ENCODE measurements around the gene SCUBE1. TPM values are rescaled to one million over a fixed set of nuclear protein-coding genes. Genes with fewer than 3 reads are reported as not detected.

The SCUBE1 gene
- total RNA-seq, 2 experiments from 2014 or later: not detected

DNA sequence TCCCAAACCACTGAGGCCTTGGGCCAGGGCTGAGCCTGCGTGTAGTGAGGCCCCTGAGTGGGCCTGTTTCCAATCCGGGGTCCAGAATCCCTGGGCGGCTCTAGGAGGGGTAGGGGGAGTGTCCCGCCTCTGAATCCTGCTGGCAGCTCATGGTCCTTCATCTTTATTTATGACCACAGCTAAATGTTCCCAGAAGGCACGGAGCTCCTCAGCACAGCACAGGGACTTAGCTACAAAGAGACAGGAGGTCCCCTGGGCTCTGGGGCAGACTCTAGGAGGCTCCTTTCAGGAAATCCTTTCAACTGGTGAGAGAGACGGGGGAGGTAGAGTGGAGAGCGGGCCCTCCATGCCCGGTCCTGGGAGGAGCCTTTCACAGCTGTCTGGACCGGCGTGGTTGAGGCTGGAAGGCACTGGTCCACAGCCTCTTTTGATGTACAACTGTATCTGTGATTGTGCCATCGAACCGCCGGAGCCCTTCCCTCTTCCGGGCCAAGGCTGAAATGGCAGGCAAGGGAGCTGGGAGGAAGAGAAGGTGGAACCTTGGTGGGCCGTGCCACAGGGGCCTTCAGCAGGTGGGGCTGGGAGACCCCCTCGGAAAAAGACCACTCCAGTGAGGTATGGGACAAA, 46.8 kb downstream of the SCUBE1 start:
- no TSS peak for BruUV-seq (replicated peaks)
- no peak for DNase-seq (ENCODE audit: low spot score)
- Histone ChIP-seq H3K4me2 (ENCODE audit: low read length) (no peak overlapping the region), H2AFZ (ENCODE audit: low read length) (no peak overlapping the region), H4K20me1 (ENCODE audit: insufficient read depth, low read length) (no peaks in the 10 kb centered on the region), H3K27ac (ENCODE audit: low read depth, low read length, poor library complexity, severe bottlenecking) (no peak overlapping the region), H3K36me3 (ENCODE audit: insufficient read depth, low read length) (no peaks in the 10 kb centered on the region), H3K4me3 (ENCODE audit: low read depth, low read length, poor library complexity, severe bottlenecking) (no peak overlapping the region), H3K4me1 (ENCODE audit: insufficient read depth, low read length, poor library complexity, severe bottlenecking) (no peaks in the 10 kb centered on the region), H3K9me2 (ENCODE audit: insufficient read depth, low read length) (no peaks in the 10 kb centered on the region), H3K79me2 (ENCODE audit: insufficient read depth, low read depth, low read length) (no peaks in the 10 kb centered on the region), H3K9me3 (ENCODE audit: low read length) (no peaks in the 10 kb centered on the region)
- intact Hi-C loops (cut with micrococcal nuclease; ENCODE audit: unreplicated experiment): no loop called here
- CTCF ChIA-PET (ENCODE audit: unreplicated experiment): no interaction called here
- no peak for TF ChIP-seq EZH2phosphoT487 (IDR thresholded peaks at IDR 0.05; ENCODE audit: borderline replicate concordance, low read depth, low read length)
- TF ChIP-seq, protein P1, sequence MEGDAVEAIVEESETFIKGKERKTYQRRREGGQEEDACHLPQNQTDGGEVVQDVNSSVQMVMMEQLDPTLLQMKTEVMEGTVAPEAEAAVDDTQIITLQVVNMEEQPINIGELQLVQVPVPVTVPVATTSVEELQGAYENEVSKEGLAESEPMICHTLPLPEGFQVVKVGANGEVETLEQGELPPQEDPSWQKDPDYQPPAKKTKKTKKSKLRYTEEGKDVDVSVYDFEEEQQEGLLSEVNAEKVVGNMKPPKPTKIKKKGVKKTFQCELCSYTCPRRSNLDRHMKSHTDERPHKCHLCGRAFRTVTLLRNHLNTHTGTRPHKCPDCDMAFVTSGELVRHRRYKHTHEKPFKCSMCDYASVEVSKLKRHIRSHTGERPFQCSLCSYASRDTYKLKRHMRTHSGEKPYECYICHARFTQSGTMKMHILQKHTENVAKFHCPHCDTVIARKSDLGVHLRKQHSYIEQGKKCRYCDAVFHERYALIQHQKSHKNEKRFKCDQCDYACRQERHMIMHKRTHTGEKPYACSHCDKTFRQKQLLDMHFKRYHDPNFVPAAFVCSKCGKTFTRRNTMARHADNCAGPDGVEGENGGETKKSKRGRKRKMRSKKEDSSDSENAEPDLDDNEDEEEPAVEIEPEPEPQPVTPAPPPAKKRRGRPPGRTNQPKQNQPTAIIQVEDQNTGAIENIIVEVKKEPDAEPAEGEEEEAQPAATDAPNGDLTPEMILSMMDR (conservative IDR thresholded peaks at IDR 0.05; ENCODE audit: low read length): no peak
- POLR2A ChIA-PET: no interaction called here

DNA sequence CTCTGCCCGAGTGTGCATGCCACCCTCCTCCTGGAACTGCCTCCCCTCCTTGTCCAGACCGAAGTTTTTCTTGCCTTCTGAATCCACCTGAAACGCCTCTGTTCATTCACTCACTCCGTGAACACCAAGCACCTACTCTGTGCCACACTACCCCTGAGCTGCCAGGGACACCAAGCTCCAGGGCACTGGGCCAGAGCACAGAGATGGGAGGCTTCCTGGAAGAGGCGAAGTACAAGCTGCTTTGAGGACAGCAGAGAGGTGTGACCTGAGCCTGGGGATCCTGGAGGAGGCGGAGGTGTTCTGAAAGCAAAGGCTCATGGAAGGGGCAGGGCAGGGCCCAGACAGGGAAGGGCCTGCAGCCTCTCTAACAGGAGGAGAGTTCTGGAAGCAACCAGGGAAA, 47.5 kb downstream of the SCUBE1 start:
- no TSS peak for BruUV-seq (replicated peaks)
- no peaks in the 10 kb centered on the region for H3K9me3 ChIP-seq (ENCODE audit: low read length)
- intact Hi-C loops (cut with micrococcal nuclease; ENCODE audit: unreplicated experiment): no loop called here
- ChIA-PET CTCF (ENCODE audit: unreplicated experiment) (no interaction called here), POLR2A (no interaction called here)
- no peak for DNase-seq (ENCODE audit: low spot score)
- H3K79me2 ChIP-seq (ENCODE audit: insufficient read depth, low read depth, low read length): no peaks in the 10 kb centered on the region
- H3K27ac ChIP-seq (ENCODE audit: low read depth, low read length, poor library complexity, severe bottlenecking): no peak overlapping the region
- no peak overlapping the region for H3K4me3 ChIP-seq (ENCODE audit: low read depth, low read length, poor library complexity, severe bottlenecking)
- no peak overlapping the region for H3K4me2 ChIP-seq (ENCODE audit: low read length)
- H4K20me1 ChIP-seq (ENCODE audit: insufficient read depth, low read length): no peaks in the 10 kb centered on the region
- H2AFZ ChIP-seq (ENCODE audit: low read length): no peak overlapping the region
- no peaks in the 10 kb centered on the region for H3K9me2 ChIP-seq (ENCODE audit: insufficient read depth, low read length)
- no peaks in the 10 kb centered on the region for H3K36me3 ChIP-seq (ENCODE audit: insufficient read depth, low read length)
- H3K4me1 ChIP-seq (ENCODE audit: insufficient read depth, low read length, poor library complexity, severe bottlenecking): no peaks in the 10 kb centered on the region
- TF ChIP-seq EZH2phosphoT487 (IDR thresholded peaks at IDR 0.05; ENCODE audit: borderline replicate concordance, low read depth, low read length): no peak
- TF ChIP-seq, protein P1 (conservative IDR thresholded peaks at IDR 0.05; ENCODE audit: low read length): no peak

DNA sequence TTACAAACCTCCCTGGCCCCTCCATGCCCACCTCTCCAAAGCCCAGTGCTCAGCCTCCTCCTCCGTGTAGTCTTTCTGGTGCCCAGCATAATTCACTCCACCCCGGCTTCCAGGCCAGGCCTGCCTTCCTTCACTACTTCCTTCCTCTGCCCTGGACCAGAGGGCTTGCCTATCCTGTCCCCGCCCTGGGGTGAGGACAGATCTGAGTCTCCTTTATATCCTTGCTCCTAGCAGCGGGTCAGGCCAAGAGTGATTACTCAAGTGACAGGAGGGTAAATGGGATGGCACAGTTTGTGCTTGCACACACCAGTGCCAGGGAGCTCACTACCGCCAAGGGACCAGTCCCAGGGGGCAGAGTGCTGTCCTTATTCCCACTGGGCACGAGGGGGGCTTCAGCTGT, 48.0 kb downstream of the SCUBE1 start:
- CTCF ChIA-PET (ENCODE audit: unreplicated experiment): no interaction called here

More for the DNA sequence above, 48.0 kb downstream of the SCUBE1 start:
- H3K4me2 ChIP-seq (ENCODE audit: low read length): no peak overlapping the region
- POLR2A ChIA-PET: no interaction called here
- intact Hi-C loops (cut with micrococcal nuclease; ENCODE audit: unreplicated experiment): no loop called here
- no peak for TF ChIP-seq EZH2phosphoT487 (IDR thresholded peaks at IDR 0.05; ENCODE audit: borderline replicate concordance, low read depth, low read length)
- TF ChIP-seq, protein P1 (conservative IDR thresholded peaks at IDR 0.05; ENCODE audit: low read length): no peak
- no peak overlapping the region for H2AFZ ChIP-seq (ENCODE audit: low read length)
- H3K79me2 ChIP-seq (ENCODE audit: insufficient read depth, low read depth, low read length): no peaks in the 10 kb centered on the region
- H3K4me3 ChIP-seq (ENCODE audit: low read depth, low read length, poor library complexity, severe bottlenecking): no peak overlapping the region
- H3K4me1 ChIP-seq (ENCODE audit: insufficient read depth, low read length, poor library complexity, severe bottlenecking): no peaks in the 10 kb centered on the region
- BruUV-seq (replicated peaks): no TSS peak
- no peak for DNase-seq (ENCODE audit: low spot score)
- H3K9me2 ChIP-seq (ENCODE audit: insufficient read depth, low read length): no peaks in the 10 kb centered on the region
- no peaks in the 10 kb centered on the region for H4K20me1 ChIP-seq (ENCODE audit: insufficient read depth, low read length)
- H3K27ac ChIP-seq (ENCODE audit: low read depth, low read length, poor library complexity, severe bottlenecking): no peak overlapping the region
- no peaks in the 10 kb centered on the region for H3K9me3 ChIP-seq (ENCODE audit: low read length)
- H3K36me3 ChIP-seq (ENCODE audit: insufficient read depth, low read length): no peaks in the 10 kb centered on the region
